ENCODE results near the gene CNTN5. TPM values are rescaled to one million over a fixed set of nuclear protein-coding genes. Genes with fewer than 3 reads are reported as not detected.

CNTN5 gene
- total RNA-seq, 1 experiment from 2014 or later, result not detected

- H3K79me1 ChIP-seq (ENCODE audit: insufficient read depth, low read depth, low read length, poor library complexity, severe bottlenecking), result no peaks in the 10 kb centered on the region
- H4K91ac ChIP-seq (ENCODE audit: insufficient read length, low read depth, low read length), result no peak overlapping the region
- no peak overlapping the region for H2BK15ac ChIP-seq (ENCODE audit: low read depth, low read length)
- no peak for DNase-seq
- no peaks in the 10 kb centered on the region for H3K23me2 ChIP-seq (ENCODE audit: insufficient read length, low read depth, low read length, poor library complexity, severe bottlenecking)
- H3K4ac ChIP-seq (ENCODE audit: low read depth, low read length), result no peak overlapping the region
- H3K14ac ChIP-seq (ENCODE audit: insufficient read depth, low read length), result no peak overlapping the region
- H3K27me3 ChIP-seq (ENCODE audit: insufficient read depth, low read length), result no peaks in the 10 kb centered on the region
- no peak overlapping the region for H3K27ac ChIP-seq (ENCODE audit: insufficient read length, low read depth, low read length)
- no peak overlapping the region for H3K23ac ChIP-seq (ENCODE audit: insufficient read length, low read depth, low read length)
- H3K18ac ChIP-seq (ENCODE audit: insufficient read length, low read depth, low read length), result no peak overlapping the region
- no peak overlapping the region for H3K4me2 ChIP-seq (ENCODE audit: insufficient read depth, insufficient read length, low read length)
- H2AFZ ChIP-seq (ENCODE audit: low read length), result no peak overlapping the region
- H2BK120ac ChIP-seq (ENCODE audit: low read depth, low read length, poor library complexity, severe bottlenecking), result no peak overlapping the region
- H4K8ac ChIP-seq (replicated peaks; ENCODE audit: insufficient read length, low read depth, low read length), result no peak overlapping the region
- no peak overlapping the region for H2AK5ac ChIP-seq (ENCODE audit: insufficient read length, low read length)
- no peaks in the 10 kb centered on the region for H3K79me2 ChIP-seq (ENCODE audit: insufficient read depth, low read length)
- H3K56ac ChIP-seq (ENCODE audit: insufficient read length, low read depth, low read length), result no peak overlapping the region
- Mint-ChIP-seq H3K9me3 (no peaks in the 10 kb centered on the region), H3K36me3 (ENCODE audit: insufficient read depth in 1 of 3, low read depth in 3 of 3) (no peaks in the 10 kb centered on the region), H3K27me3 (ENCODE audit: low read depth) (no peaks in the 10 kb centered on the region), H3K27ac (no peak overlapping the region), H3K4me3 (no peak overlapping the region), H3K4me1 (peaks cover 0 to 4% of the 10 kb centered on the region in 2 experiments; a peak in 1 of 4 replicates)
- no peak overlapping the region for H2BK12ac ChIP-seq (ENCODE audit: insufficient read length, low read depth, low read length)
- no peak overlapping the region for H3T11ph ChIP-seq (ENCODE audit: low read length)
- no peaks in the 10 kb centered on the region for H4K20me1 ChIP-seq (ENCODE audit: control insufficient read depth, insufficient read depth, insufficient read length)
- H2BK20ac ChIP-seq (ENCODE audit: low read depth, low read length, poor library complexity, severe bottlenecking), result no peak overlapping the region
- H3K9me3 ChIP-seq (ENCODE audit: control insufficient read depth, low read depth, low read length), result no peaks in the 10 kb centered on the region
- H3K9ac ChIP-seq (ENCODE audit: extremely low read depth, insufficient read length, low read length), result no peak overlapping the region
- no CpG with 5 or more reads among the region's 1 CpG for WGBS (ENCODE audit: extremely low coverage, insufficient read length, low lambda C conversion rate)
- H3K4me1 ChIP-seq (ENCODE audit: insufficient read depth, low read length), result no peaks in the 10 kb centered on the region
- TF ChIP-seq CTCF (conservative IDR thresholded peaks at IDR 0.05), result no peak
- no peak overlapping the region for H2BK5ac ChIP-seq (ENCODE audit: insufficient read length, low read length)
- H4K5ac ChIP-seq (ENCODE audit: insufficient read length, low read depth, low read length), result no peak overlapping the region
These were observed 932.1 kb downstream of the CNTN5 start for GRCh38 chr11:99952816-99953215.
